Glomerular visceral epithelial cell (primary cell): ENCODE results near the gene PPP6R3.
"Not testable (repeated sequence)": the region's sequence is repeated elsewhere in the genome, so short reads cannot be mapped to it uniquely, and the experiment has no call there.

Experiments used
- DNase-seq: peaks from one replicate; pipeline ENCODE4 v3.0.0-alpha.2; 2016; ENCODE audit errors: extremely low spot score

PPP6R3 gene

GRCh38 chr11:68457216-68457897 lies 3.2 kb upstream of the PPP6R3 start:
- DNase-seq: no peak

DNA sequence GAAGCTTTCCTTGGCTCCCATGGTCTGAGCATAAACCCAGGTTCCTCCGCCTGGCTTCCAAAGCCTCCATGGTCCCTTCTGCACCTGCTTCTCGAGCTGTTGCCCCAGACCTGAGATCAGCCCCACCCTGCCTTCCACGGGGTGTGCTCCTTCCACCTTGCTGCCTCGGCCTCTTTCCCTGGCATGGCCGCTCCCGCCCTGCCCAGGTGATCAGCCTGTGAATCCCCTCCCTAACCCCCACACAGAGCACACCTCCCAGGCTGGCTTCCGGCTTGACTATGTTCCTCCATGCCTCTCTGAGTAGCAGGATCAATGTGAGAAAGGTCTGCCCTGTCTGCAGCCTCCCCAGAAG lies 2.7 kb upstream of the PPP6R3 start:
- DNase-seq: no peak

- not testable (repeated sequence) for DNase-seq
Measured at GRCh38 chr11:68458340-68458739, 2.2 kb upstream of the PPP6R3 start.

GRCh38 chr11:68459886-68460740 lies 439 bp upstream of the PPP6R3 start:
- DNase-seq: peak; percentile 98

- DNase-seq: no peak
Measured at GRCh38 chr11:68461575-68461917, 994 bp downstream of the PPP6R3 start.

GRCh38 chr11:68463714-68464113 lies 3.2 kb downstream of the PPP6R3 start:
- no peak for DNase-seq

GRCh38 chr11:68467201-68467834 lies 6.8 kb downstream of the PPP6R3 start:
- DNase-seq: no peak

- no peak for DNase-seq
Measured at GRCh38 chr11:68468217-68468828, 7.8 kb downstream of the PPP6R3 start.

DNA sequence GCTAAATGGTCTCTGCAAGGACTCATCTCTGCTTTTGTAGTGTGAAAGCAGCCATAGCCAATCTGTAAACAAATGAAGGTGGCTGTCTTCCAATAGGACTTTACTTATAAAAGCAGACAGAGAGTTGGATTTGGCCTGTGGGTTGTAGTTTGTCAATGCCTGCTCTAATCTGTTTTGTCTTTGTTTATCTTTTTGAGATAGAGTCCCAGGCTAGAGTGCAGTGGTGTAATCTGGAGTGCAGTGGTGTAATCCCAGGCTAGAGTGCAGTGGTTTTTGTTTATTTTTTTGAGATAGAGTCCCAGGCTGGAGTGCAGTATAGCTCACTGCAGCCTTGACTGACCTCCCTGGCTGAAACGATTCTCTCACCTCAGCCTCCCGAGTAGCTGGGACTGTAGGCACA lies 8.6 kb downstream of the PPP6R3 start:
- DNase-seq: no peak

DNA sequence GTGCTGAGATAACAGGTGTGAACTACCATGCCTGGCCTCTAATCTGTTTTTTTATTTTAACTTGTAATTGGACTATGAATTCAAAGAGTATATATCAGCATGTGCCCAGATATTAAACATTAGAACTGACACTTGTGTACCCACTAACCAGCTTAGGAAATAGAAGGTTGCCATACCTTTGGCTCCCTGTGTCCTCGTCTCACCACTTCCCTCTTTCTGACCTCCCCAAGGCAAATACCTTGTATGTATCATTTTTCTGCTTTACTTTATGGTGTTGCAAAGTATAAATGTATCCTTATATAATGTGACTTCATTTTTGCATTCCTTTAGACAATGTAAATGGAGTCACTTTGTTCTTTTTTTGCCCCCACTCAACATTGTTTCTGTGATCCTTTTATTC lies 9.1 kb downstream of the PPP6R3 start:
- DNase-seq: no peak

DNA sequence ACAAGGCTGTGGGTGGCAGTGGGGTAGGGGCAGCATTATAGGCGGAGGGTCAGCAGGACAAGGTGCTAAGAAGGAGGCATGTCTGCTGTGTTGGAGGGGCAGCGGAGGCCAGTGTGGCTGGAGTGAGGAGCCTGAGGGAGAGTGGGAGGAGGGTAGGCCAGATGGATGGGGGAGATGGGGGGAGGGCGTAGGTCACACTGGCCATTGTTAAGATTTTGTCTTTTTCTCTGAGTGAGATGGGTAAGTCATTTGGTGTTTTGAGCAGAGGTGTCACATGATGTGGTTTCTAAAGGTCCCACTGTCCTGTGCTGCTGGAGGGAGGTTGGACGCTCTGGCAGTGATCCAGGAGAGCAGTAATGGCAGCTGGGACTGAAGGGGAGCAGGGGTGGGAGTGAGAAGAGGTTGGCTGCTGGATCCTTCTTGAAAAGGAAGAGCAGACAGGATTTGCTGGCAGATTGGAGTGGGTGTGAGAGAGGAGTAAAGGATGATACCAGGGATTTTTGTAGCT lies 9.8 kb downstream of the PPP6R3 start:
- DNase-seq: no peak

DNA sequence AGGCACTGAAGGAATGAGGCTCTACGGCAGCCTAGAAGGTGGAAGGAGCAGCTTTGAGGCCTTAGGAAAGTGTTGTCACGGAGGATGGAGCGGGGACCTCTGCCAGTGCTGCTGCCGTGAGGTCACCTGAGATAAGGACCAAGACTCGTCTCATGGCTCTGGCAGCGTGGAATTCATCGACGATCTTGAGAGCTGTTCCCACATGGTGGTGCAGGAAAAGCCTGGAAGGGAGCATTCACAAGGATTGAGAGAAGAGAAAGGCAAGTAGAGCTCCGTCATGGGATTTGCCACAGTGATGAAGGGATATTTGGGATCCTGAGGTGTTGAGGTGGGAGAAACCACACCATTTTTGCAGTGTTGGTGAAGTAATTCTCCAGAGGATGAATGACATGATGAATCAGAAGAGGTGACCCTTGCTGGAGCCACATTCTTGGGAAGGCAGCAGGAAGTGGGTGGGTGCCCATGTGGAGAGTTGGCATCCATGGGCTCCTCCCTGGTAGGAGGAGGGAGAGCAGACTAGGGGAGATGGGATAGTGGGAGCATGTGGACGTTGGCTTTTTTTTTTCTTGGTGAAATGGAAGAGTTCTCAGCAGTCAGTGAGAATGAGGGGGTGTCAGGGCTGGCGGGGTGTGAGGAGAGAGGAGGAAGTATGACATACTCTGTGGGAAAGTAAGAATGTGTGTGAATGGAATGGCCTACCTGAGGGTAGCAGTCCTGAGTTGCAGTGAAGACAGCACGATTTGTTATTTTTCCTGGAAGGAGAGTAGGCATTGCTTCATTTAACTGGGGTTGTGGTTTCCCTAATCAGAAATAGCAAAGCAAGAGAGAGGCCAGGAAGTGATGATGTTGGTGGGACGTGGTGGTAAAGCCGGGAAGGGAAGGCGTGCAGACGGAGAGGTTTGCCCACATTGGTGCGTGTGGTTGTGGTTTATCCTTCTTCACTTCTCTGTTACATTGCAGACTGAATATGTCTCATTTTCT lies 11.1 kb downstream of the PPP6R3 start:
- peak; percentile 90 for DNase-seq

DNA sequence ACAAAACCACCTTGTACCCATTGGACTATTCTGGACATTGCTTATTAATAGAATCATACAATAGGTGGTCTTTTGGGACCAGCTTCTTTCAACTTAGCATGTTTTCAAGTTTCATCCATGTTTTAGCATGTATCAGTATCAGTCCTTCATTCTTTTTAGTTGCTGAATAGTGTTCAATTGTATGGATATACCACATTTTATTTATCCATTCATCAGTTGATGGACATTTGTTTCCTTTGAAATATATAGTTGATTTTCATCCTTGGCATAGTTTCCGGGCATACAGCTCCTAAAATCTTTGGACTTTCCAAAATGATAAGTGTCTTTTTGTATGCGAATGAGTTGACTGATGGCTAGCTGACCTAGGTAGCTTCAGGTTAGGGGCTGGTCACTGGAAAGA lies 12.2 kb downstream of the PPP6R3 start:
- no peak for DNase-seq

DNA sequence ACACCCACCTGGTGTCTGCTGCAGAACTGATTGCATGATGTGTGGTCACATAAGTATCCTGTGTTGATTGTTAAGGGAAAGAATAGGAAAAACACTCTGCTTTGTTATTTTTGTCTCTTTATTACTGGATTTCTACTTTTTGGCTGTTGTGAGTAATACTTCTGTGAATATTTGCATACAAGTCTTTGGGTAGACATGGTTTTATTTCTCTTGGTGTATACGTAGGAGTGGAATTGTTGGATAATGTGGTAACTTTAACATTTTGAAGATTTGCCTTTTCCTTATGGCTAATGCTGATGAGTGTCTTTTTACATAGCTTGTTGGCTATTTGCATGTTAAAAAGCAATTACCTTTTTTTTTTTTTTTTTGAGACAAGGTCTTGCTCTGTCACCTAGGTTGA lies 13.1 kb downstream of the PPP6R3 start:
- no peak for DNase-seq

DNA sequence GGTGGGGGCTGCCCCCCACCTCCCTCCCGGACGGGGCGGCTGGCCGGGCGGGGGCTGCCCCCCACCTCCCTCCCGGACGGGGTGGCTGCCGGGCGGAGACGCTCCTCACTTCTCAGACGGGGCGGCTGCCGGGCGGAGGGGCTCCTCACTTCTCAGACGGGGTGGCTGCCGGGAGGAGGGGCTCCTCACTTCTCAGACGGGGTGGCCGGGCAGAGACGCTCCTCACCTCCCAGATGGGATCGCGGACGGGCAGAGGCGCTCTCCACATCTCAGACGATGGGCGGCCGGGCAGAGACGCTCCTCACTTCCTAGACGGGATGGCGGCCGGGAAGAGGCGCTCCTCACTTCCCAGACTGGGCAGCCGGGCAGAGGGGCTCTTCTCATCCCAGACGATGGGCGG lies 15.1 kb downstream of the PPP6R3 start:
- not testable (repeated sequence) for DNase-seq

DNA sequence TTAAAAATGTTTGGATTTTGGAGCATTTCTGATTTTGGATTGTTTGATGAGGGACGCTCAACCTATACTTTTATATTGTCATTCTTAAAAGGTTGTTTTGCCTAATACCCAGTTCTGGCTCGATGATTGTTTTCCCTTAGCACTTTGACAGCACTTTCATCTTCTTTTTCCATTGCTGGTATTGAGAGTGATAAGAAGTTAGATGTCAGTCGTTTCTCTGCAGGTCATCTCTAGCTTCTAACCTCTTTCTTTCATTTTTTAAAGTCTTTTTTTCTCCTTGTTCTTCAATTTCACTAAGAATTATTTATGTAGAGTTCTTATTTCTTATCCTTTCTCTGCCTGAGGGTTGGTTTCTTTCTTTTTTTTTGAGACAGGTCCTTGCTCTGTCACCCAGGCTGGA lies 18.8 kb downstream of the PPP6R3 start:
- DNase-seq: no peak

- no peak for DNase-seq
Measured at GRCh38 chr11:68480193-68480592, 19.6 kb downstream of the PPP6R3 start.

DNA sequence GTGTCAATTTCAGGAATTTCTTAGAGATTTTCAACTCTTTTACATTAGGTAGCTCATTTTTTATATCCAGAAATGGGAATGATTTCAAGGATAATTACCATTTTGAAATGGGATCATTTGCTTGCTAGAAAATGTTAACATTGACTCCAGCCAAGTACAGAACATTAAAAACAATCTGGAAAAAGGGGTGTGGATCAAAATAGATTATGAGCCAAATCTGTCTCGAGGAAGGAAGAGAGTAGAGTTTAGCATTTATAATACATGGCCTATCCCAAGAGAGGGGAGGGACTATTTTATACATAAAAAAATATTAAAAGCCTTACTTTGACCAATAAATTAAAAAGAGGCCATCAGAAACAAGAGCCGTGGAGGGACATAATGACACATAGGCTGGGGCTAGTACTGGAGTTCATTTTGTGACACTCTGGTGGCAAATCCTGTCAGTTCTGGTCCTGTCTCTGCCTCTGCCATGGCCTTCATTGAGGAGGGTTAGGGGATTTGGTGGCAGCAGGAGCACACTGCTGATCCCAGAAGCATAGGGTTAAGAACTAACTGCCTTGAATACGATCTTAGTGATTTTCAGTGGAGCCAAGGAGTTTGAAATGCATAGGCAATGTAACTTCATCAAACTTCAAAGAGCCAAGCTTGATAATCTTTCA lies 20.4 kb downstream of the PPP6R3 start:
- no peak for DNase-seq

- DNase-seq: no peak
Measured at GRCh38 chr11:68481579-68482240, 21.2 kb downstream of the PPP6R3 start.

DNA sequence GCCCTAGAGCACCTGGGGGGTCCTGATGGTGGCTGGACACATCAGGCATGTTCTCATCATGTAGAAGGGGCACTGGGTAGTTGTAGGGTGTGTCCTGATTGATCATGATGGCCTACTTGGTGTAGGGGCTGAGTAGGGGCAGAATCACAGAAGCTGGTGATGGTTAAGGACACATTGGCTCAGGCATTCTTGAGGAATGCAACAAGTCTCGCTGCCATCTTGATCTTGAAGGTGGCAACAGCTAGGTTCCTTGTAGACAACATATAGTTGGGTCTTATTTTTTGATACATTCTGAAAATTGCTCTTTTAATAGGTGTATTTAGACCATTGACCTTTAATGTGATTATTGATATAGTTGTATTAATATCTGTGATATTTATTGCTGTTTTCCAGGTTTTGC lies 28.1 kb downstream of the PPP6R3 start:
- no peak for DNase-seq
